ENCODE measurements around the gene JAM2. TPM values are rescaled to one million over a fixed set of nuclear protein-coding genes. Genes with fewer than 3 reads are reported as not detected.

JAM2 gene
- total RNA-seq, 1 experiment from 2014 or later: 0.20 TPM

- H3K36me3 Mint-ChIP-seq (ENCODE audit: insufficient read depth, unreplicated experiment): peaks cover 46% of the 10 kb centered on the region
- ChIA-PET POLR2A (no interaction called here), CTCF (no interaction called here)
- H3K9me3 Mint-ChIP-seq (ENCODE audit: unreplicated experiment): no peaks in the 10 kb centered on the region
- TSS peak; percentile 44 for BruUV-seq (replicated peaks)
- H3K4me3 Mint-ChIP-seq (ENCODE audit: unreplicated experiment): peak overlapping the region; percentile 92
- no peak for TF ChIP-seq CTCF (IDR thresholded peaks at IDR 0.05; ENCODE audit: insufficient read depth in 1 of 2, low read depth in 1 of 2, low read length in 1 of 2, severe bottlenecking in 1 of 2, unreplicated experiment in 1 of 2)
- Histone ChIP-seq H3K9me3 (no peaks in the 10 kb centered on the region), H3K36me3 (ENCODE audit: control insufficient read depth, insufficient read depth, low read length) (no peaks in the 10 kb centered on the region; the same call in 1 of the 2 replicates), H3K27me3 (replicated peaks; ENCODE audit: control insufficient read depth, insufficient read depth, low read length) (no peaks in the 10 kb centered on the region), H3K4me3 (ENCODE audit: low read depth, low read length) (peak overlapping the region; percentile 60), H3K4me1 (peaks cover 7% of the 10 kb centered on the region; the same call in 1 of the 2 replicates)
- H3K27me3 Mint-ChIP-seq (ENCODE audit: insufficient read depth, unreplicated experiment): no peaks in the 10 kb centered on the region
- H3K4me1 Mint-ChIP-seq (ENCODE audit: low read depth, unreplicated experiment): no peaks in the 10 kb centered on the region
- intact Hi-C loops (cut with micrococcal nuclease; ENCODE audit: unreplicated experiment): loop anchor here (1.0 to 10.0 kb wide), 2 partner anchors 127 to 431 kb away; partner anchors contain the start of gene MRPL39
- DNase-seq: peak in 1 of 2 experiments; percentile 17
- H3K27ac Mint-ChIP-seq (ENCODE audit: unreplicated experiment): peak overlapping the region; percentile 98
Measured at GRCh38 chr21:25733859-25734653, 95.0 kb downstream of the JAM2 start.

- Histone ChIP-seq H3K9me3 (no peaks in the 10 kb centered on the region), H3K4me3 (ENCODE audit: low read depth, low read length) (peak overlapping the region; percentile 60), H3K27me3 (replicated peaks; ENCODE audit: control insufficient read depth, insufficient read depth, low read length) (no peaks in the 10 kb centered on the region), H3K4me1 (peaks cover 7% of the 10 kb centered on the region; the same call in 1 of the 2 replicates), H3K36me3 (ENCODE audit: control insufficient read depth, insufficient read depth, low read length) (no peaks in the 10 kb centered on the region; the same call in 1 of the 2 replicates)
- CTCF ChIA-PET: no interaction called here
- no peak for TF ChIP-seq CTCF (IDR thresholded peaks at IDR 0.05; ENCODE audit: insufficient read depth in 1 of 2, low read depth in 1 of 2, low read length in 1 of 2, severe bottlenecking in 1 of 2, unreplicated experiment in 1 of 2)
- POLR2A ChIA-PET: no interaction called here
- DNase-seq: no peak
- peak overlapping the region; percentile 98 for H3K27ac Mint-ChIP-seq (ENCODE audit: unreplicated experiment)
- BruUV-seq (replicated peaks): no TSS peak
- intact Hi-C loops (cut with micrococcal nuclease; ENCODE audit: unreplicated experiment): loop anchor here (1.0 to 10.0 kb wide), 2 partner anchors 127 to 430 kb away; partner anchors contain the start of gene MRPL39
- no peaks in the 10 kb centered on the region for H3K9me3 Mint-ChIP-seq (ENCODE audit: unreplicated experiment)
- H3K4me1 Mint-ChIP-seq (ENCODE audit: low read depth, unreplicated experiment): no peaks in the 10 kb centered on the region
- peaks cover 43% of the 10 kb centered on the region for H3K36me3 Mint-ChIP-seq (ENCODE audit: insufficient read depth, unreplicated experiment)
- peak overlapping the region; percentile 92 for H3K4me3 Mint-ChIP-seq (ENCODE audit: unreplicated experiment)
- H3K27me3 Mint-ChIP-seq (ENCODE audit: insufficient read depth, unreplicated experiment): no peaks in the 10 kb centered on the region
Measured at GRCh38 chr21:25734654-25734903, 95.5 kb downstream of the JAM2 start.

GRCh38 chr21:25734904-25735645 lies 96.0 kb downstream of the JAM2 start, which contains the start of the genes ATP5PF and GABPA:
Gene ATP5PF, minus strand, starts transcription at chr21:25734904. Its CDS starts 5,110 bp downstream, at chr21:25729794.
Gene GABPA, plus strand, starts transcription at chr21:25734972. Its CDS starts 6,627 bp downstream, at chr21:25741599.
- CTCF ChIA-PET: no interaction called here
- no peak for TF ChIP-seq CTCF (IDR thresholded peaks at IDR 0.05; ENCODE audit: insufficient read depth in 1 of 2, low read depth in 1 of 2, low read length in 1 of 2, severe bottlenecking in 1 of 2, unreplicated experiment in 1 of 2)
- Mint-ChIP-seq H3K4me3 (ENCODE audit: unreplicated experiment) (peak within 1 kb of the TSS; percentile 92), H3K36me3 (ENCODE audit: insufficient read depth, unreplicated experiment) (peaks cover 40% of the 10 kb centered on the region), H3K4me1 (ENCODE audit: low read depth, unreplicated experiment) (no peaks in the 10 kb centered on the region), H3K9me3 (ENCODE audit: unreplicated experiment) (no peaks in the 10 kb centered on the region), H3K27ac (ENCODE audit: unreplicated experiment) (peak within 1 kb of the TSS; percentile 98), H3K27me3 (ENCODE audit: insufficient read depth, unreplicated experiment) (no peaks in the 10 kb centered on the region)
- DNase-seq: peak; percentile 95 to 98
- Histone ChIP-seq H3K9me3 (no peaks in the 10 kb centered on the region), H3K4me3 (ENCODE audit: low read depth, low read length) (peak within 1 kb of the TSS; percentile 60), H3K36me3 (ENCODE audit: control insufficient read depth, insufficient read depth, low read length) (no peaks in the 10 kb centered on the region; the same call in 1 of the 2 replicates), H3K4me1 (peaks cover 7% of the 10 kb centered on the region; the same call in 1 of the 2 replicates), H3K27me3 (replicated peaks; ENCODE audit: control insufficient read depth, insufficient read depth, low read length) (no peaks in the 10 kb centered on the region)
- no TSS peak for BruUV-seq (replicated peaks)
- intact Hi-C loops (cut with micrococcal nuclease; ENCODE audit: unreplicated experiment): loop anchor here (1.0 to 10.0 kb wide), 3 partner anchors 67 to 430 kb away; partner anchors contain the start of gene MRPL39
- POLR2A ChIA-PET: no interaction called here
